NT2/D1 (cell line): ENCODE data around the gene ADAM33.

Experiments
- DNase-seq: peaks from one replicate; pipeline ENCODE4 v3.0.0-alpha.2; 2011; ENCODE audit warnings: low read depth, low spot score
- H3K27me3 ChIP-seq: 2 replicates; pipeline ENCODE4 v1.6.0; 2011; ENCODE audit warnings: mild to moderate bottlenecking; ENCODE audit not compliant: insufficient read length, insufficient read depth
- H3K36me3 ChIP-seq: 2 replicates; pipeline ENCODE4 v1.6.1; 2011; ENCODE audit warnings: mild to moderate bottlenecking, low read length, mixed read lengths; ENCODE audit not compliant: insufficient read depth, insufficient read length
- H3K4me1 ChIP-seq: 2 replicates; pipeline ENCODE4 v1.5.1; 2011; ENCODE audit not compliant: insufficient read depth, insufficient read length
- H3K4me3 ChIP-seq: 2 replicates; pipeline ENCODE4 v1.5.1; 2011; ENCODE audit warnings: low read depth; ENCODE audit not compliant: insufficient read length
- H3K9ac ChIP-seq: 2 replicates; pipeline ENCODE4 v1.6.0; 2011; ENCODE audit warnings: low read depth; ENCODE audit not compliant: insufficient read length
- H3K9me3 ChIP-seq: 2 replicates; pipeline ENCODE4 v1.5.1; 2011; ENCODE audit warnings: mild to moderate bottlenecking, low read length; ENCODE audit not compliant: insufficient read depth
- SUZ12 ChIP-seq: IDR thresholded peaks from 2 replicates; pipeline ENCODE4 v1.6.1; 2011; ENCODE audit not compliant: insufficient read length, insufficient read depth; ENCODE audit errors: extremely low read depth
- YY1 ChIP-seq: IDR thresholded peaks from 2 replicates; pipeline ENCODE4 v1.6.1; 2011; ENCODE audit not compliant: insufficient read length, insufficient read depth
- ZNF274 ChIP-seq: IDR thresholded peaks from 2 replicates; pipeline ENCODE4 v1.6.1; 2011; ENCODE audit warnings: mild to moderate bottlenecking, low read depth, low read length

ADAM33 gene, protein sequence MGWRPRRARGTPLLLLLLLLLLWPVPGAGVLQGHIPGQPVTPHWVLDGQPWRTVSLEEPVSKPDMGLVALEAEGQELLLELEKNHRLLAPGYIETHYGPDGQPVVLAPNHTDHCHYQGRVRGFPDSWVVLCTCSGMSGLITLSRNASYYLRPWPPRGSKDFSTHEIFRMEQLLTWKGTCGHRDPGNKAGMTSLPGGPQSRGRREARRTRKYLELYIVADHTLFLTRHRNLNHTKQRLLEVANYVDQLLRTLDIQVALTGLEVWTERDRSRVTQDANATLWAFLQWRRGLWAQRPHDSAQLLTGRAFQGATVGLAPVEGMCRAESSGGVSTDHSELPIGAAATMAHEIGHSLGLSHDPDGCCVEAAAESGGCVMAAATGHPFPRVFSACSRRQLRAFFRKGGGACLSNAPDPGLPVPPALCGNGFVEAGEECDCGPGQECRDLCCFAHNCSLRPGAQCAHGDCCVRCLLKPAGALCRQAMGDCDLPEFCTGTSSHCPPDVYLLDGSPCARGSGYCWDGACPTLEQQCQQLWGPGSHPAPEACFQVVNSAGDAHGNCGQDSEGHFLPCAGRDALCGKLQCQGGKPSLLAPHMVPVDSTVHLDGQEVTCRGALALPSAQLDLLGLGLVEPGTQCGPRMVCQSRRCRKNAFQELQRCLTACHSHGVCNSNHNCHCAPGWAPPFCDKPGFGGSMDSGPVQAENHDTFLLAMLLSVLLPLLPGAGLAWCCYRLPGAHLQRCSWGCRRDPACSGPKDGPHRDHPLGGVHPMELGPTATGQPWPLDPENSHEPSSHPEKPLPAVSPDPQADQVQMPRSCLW

DNA sequence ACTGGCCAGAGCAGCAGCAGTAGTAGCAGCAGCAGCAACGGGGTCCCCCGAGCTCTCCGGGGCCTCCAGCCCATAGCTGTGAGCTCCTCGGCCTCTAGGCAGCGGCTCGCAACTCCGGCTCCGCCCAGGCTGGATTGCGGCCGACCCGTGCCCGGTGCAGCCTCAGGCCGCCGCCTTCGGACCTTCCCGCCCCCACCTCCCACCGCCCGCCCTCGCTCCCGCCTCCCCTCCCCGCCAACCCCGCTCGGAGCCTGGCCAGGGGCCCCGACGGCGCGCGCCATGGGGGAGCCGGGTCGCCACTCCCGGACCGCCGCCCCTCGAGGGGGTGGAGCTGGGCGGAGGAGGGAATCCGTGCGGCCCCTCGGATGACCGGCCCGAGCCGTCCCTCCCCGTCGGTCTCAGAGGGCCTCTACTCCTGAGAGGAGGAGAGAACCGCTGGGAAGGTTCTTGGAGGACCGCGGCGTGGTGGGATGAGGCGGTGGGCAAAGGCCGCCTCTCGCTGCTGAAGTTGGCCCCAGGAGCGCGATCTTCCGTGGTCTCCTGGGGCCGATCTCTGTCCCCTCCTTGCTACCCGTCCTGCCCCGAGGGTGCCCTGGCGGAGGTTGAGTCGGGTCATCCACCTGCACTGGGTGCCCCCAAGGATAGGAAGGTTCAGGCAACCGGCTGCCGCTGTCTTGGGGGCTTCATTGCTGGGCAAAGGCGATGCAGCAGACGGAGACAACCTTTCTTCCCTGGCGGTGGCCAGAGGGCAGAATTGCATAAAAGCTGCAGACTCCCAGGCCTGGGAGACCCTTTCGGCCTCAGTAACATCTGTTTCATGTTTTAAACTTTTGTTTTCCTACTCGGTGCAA is at the start of gene ADAM33:
Gene ADAM33, minus strand, starts transcription at position 80 of the 851 bp plus-strand sequence. Its CDS starts 6 bp downstream, at position 74.
- Histone ChIP-seq H3K9me3 (no peaks in the 10 kb centered on the region), H3K4me1 (peaks cover 20% of the 10 kb centered on the region), H3K4me3 (peak within 1 kb of the TSS; percentile 60), H3K36me3 (peaks cover 9% of the 10 kb centered on the region), H3K9ac (peak within 1 kb of the TSS; percentile 77), H3K27me3 (no peaks in the 10 kb centered on the region)
- DNase-seq: no peak
- TF ChIP-seq YY1 (no peak), ZNF274 (no peak), SUZ12 (no peak)

DNA sequence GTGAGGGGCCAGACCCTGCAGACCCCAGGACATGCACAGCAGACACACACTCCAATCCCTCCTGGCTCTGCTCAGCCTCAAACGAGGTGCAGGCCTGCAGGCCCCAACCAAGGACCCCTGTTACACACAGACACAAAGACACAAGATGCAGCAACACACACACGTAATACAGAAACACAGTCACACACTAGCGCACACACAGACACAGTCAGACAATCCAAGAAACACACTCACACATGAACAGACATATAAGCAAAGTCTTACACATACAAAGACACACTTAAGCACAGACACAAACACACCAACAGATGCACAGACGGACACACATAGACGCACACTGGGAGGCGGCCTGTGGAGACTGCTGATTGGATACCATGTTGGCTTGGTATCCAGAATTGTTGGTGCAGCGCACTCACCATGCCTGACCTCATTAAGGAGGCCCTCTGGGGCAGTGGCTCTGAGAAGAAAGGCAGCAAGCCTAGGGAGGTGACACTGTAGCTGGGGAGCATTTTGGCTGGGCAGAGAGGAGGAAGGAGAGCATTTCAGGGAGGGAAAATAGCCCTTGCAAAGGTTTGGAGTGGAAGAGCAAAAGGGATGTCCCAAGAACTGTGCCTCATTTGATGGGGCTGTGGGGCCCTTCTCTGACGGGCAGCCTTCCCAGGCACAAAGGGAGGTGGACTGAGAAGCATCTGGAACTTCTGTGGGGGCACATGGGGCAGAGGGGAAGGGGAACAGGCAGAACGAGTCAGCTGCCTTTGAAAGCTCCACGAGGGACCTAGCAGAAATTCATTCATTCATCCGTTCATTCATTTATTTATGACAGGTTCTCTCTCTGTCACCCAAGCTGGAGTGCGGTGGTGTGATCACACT is 49.2 kb upstream of the ADAM33 start:
- TF ChIP-seq SUZ12 (no peak), ZNF274 (no peak), YY1 (no peak)
- Histone ChIP-seq H3K9ac (no peak overlapping the region), H3K4me1 (peaks cover 20% of the 10 kb centered on the region), H3K36me3 (no peaks in the 10 kb centered on the region), H3K4me3 (no peak overlapping the region), H3K9me3 (no peaks in the 10 kb centered on the region), H3K27me3 (peaks cover 15% of the 10 kb centered on the region)
- DNase-seq: no peak

DNA sequence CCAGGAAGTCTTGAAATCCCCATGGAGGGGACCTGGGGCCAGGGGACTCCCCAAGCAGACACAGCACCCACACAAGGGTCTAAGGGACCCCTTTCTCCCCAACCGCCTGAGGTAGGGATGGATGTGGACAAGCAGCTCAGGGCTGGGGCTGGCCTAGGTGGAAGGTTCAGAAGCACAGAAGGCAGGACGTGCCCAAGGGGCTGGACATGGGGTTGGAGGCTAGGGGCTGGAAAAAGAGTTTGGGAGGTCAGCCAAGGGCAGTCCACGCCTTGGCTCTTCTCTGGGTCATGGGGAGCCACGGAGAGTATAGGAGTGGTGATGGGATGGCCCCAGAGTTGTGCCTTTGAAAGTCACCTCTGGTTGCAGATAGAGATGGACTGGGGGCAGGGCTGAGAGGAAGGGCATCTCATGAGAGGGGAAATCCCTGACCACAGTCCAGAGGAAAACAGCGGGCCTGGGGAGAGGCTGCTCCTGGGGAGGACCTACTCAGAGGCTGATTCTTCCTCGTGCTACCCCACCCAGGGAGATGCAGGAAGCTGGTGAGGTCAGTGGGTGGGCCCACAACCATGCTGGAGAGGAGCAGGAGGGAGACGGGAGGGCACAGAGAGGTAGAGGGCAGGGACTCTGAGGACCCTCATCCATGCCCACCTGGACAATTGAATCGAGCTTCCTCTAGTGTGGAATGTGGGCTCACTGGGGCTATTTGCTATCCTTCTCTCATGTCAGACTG is 48.2 kb upstream of the ADAM33 start:
- peaks cover 20% of the 10 kb centered on the region for H3K4me1 ChIP-seq
- peaks cover 15% of the 10 kb centered on the region for H3K27me3 ChIP-seq
- TF ChIP-seq ZNF274 (no peak), SUZ12 (no peak), YY1 (no peak)
- no peak for DNase-seq
- no peak overlapping the region for H3K9ac ChIP-seq
- H3K4me3 ChIP-seq: no peak overlapping the region
- H3K36me3 ChIP-seq: no peaks in the 10 kb centered on the region
- H3K9me3 ChIP-seq: no peaks in the 10 kb centered on the region

GRCh38 chr20:3729378-3729777 is 47.6 kb upstream of the ADAM33 start:
- Histone ChIP-seq H3K4me3 (no peak overlapping the region), H3K36me3 (no peaks in the 10 kb centered on the region), H3K9me3 (no peaks in the 10 kb centered on the region), H3K4me1 (peaks cover 19% of the 10 kb centered on the region), H3K9ac (no peak overlapping the region), H3K27me3 (peaks cover 15% of the 10 kb centered on the region)
- no peak for DNase-seq
- TF ChIP-seq ZNF274: no peak
- TF ChIP-seq SUZ12: no peak
- TF ChIP-seq YY1: no peak

DNA sequence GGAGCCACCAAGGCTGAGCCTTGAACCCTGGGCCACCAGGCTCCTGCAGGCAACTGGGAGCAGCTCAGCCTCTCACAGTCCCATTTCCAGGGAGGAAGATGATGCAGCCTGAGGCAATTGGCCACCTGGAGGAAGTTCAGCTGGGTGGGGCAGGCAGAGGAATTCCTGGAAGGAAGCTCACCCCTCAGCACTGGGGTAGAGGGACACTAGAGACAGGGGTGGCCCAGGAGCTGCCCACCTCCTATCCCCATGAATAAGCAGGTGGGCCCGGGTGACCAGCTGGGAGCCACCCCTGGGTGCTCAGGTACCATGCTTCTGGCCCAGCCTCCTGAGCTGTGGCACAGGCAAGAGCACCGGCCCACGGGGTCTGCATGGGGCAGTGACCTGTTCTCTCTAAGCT is 47.1 kb upstream of the ADAM33 start:
- Histone ChIP-seq H3K27me3 (peaks cover 15% of the 10 kb centered on the region), H3K4me3 (no peak overlapping the region)
- no peak for DNase-seq

DNA sequence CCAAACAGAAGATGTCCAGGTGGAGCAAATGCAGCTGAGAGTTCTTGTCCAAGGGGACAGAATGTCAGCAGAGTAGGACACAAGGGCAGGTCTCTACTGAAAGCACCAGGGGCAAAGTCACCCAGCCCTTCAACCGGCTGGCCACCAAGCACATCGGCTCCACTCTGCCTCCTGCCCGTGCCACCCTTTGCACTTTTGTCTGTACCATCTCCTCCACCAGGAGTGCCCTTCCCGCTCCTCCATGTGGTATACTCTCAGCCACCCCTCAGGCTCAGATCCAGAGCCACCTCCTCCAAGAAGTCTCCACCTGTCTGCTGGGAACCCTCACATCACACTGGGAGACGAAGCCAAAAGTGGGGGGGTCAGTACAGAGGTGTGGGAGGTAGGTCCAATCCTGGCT is 46.5 kb upstream of the ADAM33 start:
- Histone ChIP-seq H3K4me3 (no peak overlapping the region), H3K27me3 (peaks cover 10% of the 10 kb centered on the region), H3K9ac (no peak overlapping the region), H3K36me3 (no peaks in the 10 kb centered on the region), H3K4me1 (peaks cover 17% of the 10 kb centered on the region), H3K9me3 (no peaks in the 10 kb centered on the region)
- TF ChIP-seq SUZ12 (no peak), ZNF274 (no peak), YY1 (no peak)
- no peak for DNase-seq

More for the DNA sequence above, 47.1 kb upstream of the ADAM33 start:
- no peaks in the 10 kb centered on the region for H3K36me3 ChIP-seq
- H3K9me3 ChIP-seq: no peaks in the 10 kb centered on the region
- peaks cover 17% of the 10 kb centered on the region for H3K4me1 ChIP-seq
- H3K9ac ChIP-seq: no peak overlapping the region
- no peak for TF ChIP-seq YY1
